Dedifferentiated amniotic fluid mesenchymal stem cell (primary cell): ENCODE results near the gene PDGFRA.

ENCODE experiments used
- DNase-seq: peaks from one replicate; pipeline ENCODE4 v3.0.0-alpha.2; 2016; ENCODE audit errors: extremely low spot score

Gene PDGFRA

GRCh38 chr4:54228961-54229501 lies at the start of gene PDGFRA:
Gene PDGFRA, plus strand, starts transcription at chr4:54229293. Its CDS starts 29,476 bp downstream, at chr4:54258769.
- DNase-seq: peak; percentile 76

GRCh38 chr4:54184581-54184980 lies 44.5 kb upstream of the PDGFRA start:
- DNase-seq: no peak

DNA sequence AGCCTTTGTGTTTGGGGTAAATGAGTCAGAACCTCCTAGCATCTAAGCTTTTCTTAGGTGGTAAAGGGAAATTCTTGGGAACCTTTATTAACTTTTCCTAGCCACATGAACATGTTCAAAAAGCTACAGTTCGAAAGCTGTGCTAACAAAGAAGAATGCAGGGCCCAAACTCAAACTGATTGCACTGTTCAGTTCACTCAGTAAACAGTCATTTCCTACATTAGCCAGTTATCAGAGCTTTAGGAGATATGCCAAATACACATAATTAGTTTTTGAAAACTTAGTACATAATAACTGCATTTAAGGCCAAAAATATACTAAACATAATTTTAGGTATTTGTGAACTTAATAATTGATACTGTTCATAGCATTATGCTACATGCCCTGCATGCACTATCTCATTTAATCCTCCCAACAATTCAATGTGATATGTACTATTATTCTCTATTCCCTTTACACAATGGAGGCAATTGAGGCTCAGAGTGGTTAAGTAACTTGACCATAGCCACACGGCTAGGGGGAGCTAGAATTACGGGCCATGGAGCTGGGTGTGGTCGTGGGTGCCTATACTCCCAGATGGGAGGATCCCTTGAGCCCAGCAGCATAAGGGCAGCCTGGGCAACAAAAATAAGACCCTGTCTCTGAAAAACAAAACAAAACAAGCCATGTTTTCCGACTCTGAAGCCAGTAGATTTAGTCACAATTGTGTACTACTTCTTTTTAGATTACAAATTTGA lies 43.9 kb upstream of the PDGFRA start:
- no peak for DNase-seq

DNA sequence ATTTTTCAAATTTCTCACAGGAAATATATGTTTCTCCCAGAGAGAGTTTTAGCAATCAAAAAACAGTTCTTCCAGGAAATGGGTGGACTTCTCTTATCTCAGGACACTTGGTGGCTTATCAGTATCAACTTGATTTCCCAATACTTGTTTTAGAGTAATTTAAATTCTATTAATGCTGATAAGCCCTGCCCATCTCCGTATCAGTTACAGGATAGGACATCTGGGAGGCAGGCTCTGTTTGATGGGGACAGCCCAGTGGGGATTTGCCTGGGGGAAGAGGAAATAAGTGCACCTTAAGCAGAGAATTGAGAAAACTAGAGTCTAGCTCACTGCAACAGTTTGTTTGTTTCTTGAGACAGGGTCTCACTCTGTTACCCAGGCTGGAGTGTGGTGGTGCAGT lies 43.2 kb upstream of the PDGFRA start:
- DNase-seq: no peak

- no peak for DNase-seq
Measured at GRCh38 chr4:54186371-54186770, 42.7 kb upstream of the PDGFRA start.

- no peak for DNase-seq
Measured at GRCh38 chr4:54187148-54187547, 41.9 kb upstream of the PDGFRA start.

DNA sequence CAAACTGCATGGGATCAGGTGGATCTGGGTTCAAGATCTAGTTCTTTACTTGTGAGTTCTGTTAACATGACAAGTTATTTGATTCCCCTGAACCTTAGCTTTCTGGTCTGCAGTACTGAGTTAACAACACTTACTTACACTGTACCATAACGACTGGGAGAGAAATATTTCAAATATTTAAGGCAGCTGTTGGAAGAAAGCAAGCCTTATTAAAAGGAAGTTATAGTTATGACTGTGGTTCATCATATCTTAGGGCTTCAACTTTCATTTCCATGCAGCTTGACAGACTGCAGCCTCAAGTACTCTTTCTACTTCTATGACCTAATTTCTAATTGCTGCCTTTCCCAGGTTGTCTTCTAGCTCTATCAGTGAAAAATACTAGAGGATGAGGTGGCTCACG lies 40.0 kb upstream of the PDGFRA start:
- peak; percentile 32 for DNase-seq

DNA sequence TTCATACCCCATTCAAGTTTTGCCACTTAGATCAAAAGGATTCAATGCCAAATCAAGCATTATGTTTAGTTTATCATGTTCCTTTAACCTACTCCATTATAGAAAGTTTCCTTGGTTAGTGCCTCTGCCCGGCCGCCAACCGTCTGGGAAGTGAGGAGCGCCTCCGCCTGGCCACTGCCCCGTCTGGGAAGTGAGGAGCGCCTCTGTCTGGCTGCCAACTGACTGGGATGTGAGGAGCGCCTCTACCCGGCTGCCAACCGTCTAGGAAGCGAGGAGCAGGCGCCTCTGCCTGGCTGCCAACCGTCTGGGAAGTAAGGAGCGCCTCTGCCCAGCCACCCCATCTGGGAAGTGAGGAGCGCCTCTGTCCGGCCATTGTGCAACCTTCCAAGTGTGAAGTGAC lies 36.3 kb upstream of the PDGFRA start:
- no peak for DNase-seq

DNA sequence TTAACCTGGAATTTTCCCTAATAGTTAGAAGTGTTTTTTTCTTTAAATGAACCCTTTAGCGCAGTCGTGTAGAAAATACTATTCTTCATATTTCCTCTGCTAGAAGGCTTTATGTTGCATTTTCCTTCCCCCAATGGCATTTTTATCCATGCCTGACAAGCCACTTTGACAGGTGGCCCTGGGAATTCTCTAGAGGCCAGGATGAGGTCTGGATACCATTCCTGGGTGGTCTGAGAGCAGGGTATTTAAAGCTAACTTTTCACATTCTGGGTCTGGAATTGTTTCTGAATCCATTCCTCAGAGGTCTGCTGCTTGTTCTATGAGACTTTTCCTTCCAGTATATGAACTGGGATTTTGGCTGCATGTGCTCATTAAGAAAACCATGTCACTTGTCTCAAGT lies 31.2 kb upstream of the PDGFRA start:
- no peak for DNase-seq

- no peak for DNase-seq
Measured at GRCh38 chr4:54199919-54200318, 29.2 kb upstream of the PDGFRA start.

DNA sequence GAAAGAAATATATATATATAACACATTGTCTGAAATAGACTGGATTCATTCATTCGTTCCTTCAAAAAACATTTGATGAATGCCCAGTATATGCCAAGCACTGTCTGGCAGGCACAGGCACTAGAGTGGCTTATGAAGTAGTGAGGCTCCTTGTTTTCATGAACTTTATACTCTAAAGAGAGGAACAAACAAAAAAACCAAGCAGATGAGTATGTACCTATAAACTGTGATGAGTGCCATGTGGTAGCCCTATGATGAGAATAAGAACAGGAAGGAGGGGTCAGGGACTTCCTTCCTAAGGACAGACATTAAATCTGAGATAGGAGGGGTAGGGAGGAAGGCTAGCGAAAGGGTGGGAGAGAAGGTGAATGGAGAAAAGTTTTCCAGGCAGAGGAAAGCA lies 19.5 kb upstream of the PDGFRA start:
- no peak for DNase-seq

- no peak for DNase-seq
Measured at GRCh38 chr4:54213001-54213400, 16.1 kb upstream of the PDGFRA start.

DNA sequence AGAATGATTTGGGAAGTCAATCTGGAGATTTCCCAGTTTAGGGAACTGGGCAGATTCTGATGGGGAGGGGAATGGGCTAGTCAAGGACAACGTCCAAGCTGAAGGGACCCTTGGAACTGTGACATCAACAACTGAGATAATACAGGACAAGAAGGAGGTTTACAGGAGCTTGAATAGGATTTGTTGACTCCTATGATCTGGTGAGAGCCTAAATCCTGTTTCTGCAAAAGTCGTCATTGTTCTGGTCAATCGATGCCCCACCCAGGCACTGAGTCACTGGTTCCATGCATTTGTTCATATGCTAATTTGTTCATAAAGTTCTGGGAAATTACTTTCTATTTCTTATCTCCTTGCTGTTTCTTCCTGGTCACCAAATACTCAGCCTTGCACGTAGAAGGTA lies 15.3 kb upstream of the PDGFRA start:
- DNase-seq: no peak

DNA sequence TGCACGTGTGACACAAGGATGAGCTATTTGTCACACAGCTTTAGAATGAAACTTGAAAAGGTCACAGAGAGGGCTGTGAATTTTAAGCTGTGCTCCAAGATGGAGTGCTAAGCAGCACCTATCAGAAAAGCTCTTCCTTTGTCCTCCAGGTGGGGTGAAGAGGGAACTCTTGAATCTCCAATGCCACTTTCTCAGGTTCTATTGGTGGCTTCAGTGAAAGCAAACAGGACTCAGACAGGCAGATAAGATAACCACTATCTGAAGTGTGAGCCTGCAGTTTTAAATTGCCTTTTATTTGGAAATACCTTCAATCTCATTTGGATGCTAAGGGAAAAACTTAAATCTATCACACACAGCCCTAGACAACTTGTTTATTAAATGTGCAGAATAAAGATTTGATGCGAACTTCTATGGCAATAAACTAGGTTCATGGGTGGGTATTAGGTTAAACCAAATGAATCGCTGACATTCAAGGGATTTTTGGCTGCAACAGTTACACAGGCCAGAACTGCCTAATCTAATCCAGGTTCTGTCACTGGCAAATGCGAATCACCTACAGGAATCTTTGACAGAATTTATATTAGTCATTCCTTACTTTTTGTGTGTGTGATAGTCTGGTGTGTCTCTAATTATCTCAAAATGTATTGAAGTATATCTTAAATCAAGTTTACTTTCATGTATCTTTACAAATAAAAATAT lies 13.6 kb upstream of the PDGFRA start:
- DNase-seq: no peak

DNA sequence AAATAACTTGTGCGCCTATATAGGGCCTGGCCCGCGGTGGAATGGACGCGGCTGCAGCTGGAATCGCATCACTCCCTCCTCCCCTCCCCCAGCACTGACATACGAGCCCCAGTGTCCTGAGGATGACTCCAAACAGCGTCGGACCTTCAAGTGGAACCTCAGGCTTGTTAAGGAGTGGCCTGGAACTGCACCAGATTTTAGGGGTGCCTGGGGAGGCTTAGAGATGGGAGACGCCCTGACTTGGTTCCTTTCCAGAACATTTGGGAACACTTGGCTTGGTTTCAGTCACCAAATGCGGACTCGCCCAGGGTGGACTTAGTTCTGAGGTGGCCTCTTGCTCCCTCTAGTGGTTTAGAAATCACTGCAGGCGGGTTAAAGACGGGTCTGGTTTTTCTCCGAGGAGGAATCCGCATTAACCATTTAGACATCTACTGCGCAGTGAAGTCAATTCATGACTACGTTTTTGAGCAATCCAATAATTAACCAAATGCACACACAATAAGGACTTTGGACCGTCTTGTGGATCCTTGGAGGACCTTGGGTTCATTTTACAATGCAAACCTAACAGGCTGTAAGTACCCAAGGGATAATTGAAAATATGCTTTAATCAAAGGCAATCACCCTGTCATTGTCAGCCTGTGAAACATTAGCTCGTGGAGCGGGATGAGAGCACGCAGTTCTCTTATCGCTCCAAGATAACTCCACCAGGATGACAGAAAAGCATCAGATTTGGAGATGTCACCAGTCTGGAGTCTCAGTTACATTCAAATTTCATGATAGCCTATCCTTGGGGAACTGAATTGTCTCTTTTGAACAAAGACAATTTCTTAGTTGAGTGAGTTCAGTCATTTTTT lies 11.2 kb upstream of the PDGFRA start:
- peak; percentile 94 for DNase-seq

GRCh38 chr4:54218736-54219135 lies 10.4 kb upstream of the PDGFRA start:
- no peak for DNase-seq

DNA sequence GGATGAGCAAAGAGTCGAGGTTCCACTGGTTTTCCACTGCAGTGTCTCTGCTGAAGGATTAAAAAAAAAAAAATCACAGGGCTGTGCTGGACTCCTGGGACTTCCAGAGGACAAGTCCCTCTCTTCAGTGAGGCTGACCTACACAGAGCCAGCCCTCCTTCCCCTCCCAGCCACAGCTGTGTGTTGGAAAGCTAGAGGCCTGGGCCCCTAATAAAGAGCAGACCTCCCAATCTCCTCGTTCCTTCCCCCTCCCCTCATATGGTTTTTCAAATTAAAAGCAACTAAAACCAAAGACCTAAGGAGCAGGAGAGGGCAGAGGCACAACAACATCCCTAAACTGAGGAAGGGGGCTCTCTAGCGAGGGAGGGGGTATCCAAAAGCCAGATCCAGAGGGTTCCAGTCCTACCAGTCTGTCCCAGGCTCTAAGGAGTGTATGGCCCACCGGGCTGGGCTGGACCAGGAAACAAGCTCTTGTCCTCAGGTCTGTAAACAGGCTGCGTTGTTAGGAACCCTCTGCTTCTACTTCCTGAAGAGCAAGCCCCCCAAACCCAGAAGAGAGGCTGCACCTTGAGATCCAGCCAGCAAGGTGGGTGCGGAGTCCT lies 4.0 kb upstream of the PDGFRA start:
- DNase-seq: no peak

- DNase-seq: no peak
Measured at GRCh38 chr4:54225598-54226403, 3.3 kb upstream of the PDGFRA start.

DNA sequence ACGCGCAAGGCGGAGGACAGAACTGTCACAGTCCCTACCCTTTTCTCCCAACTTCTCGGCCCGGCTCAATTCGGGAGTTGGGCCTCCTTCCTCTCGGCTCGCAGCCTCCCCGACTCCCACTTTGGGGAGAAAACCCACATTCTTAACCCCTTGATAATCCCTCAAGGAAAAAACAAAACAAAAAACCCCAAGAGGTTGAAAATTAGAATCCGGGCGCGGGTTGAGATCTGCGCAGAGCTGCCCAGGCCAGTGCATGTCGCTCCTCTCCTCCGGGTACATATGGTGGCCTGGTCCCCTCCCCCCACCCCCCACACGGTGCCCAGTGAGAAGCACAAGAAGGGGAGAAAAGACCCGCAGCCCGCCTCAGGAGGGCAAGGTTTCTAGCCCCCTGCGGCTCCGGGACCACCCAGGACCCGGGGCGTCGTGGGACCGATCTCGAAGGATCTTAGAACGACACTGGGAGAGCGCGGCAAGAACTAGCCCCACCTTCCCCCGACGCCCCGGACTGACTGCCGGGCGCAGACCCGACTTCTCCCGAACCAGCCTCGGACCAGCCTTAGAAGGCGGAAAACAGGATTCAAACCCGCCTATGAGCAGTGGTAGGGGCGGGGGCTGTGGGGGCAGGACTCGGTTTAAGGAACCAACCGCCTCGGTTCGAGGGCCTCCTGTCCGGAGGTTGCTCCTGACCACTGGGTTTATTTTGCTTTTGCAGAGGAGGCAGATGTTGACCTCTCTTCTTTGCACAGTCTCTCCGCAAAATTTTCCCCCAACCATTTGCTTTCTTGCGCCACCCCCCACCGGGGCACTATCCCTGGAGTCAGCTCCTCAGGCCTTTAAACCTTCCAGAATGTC lies 2.5 kb upstream of the PDGFRA start:
- peak; percentile 62 for DNase-seq
